Neural progenitor cell (in vitro differentiated cells): Measurements from ENCODE around the gene AP2A2. TPM values are rescaled to one million over a fixed set of nuclear protein-coding genes. Genes with fewer than 3 reads are reported as not detected.

Source experiments
- DNase-seq: peaks from one replicate; pipeline ENCODE4 v3.0.0-alpha.2; 2016; ENCODE audit warnings: low spot score
- H2AFZ ChIP-seq: fragments of 200-600 bp; sonication (generic); replicated peaks from 2 replicates; pipeline ENCODE4 v1.6.1; 2016; ENCODE audit warnings: antibody characterized with exemption
- H3F3A ChIP-seq: fragments of 200-600 bp; sonication (generic); 2 replicates; pipeline ENCODE4 v1.6.1; 2016; ENCODE audit warnings: antibody characterized with exemption, low read depth
- H3K27ac ChIP-seq: fragments of 200-600 bp; sonication (generic); 2 replicates; pipeline ENCODE4 v1.5.1; 2016; ENCODE audit warnings: mild to moderate bottlenecking
- H3K27me3 ChIP-seq: fragments of 200-600 bp; sonication (generic); 2 replicates; pipeline ENCODE4 v1.6.1; 2016; ENCODE audit warnings: mild to moderate bottlenecking, moderate library complexity
- H3K36me3 ChIP-seq: fragments of 200-600 bp; sonication (generic); 2 replicates; pipeline ENCODE4 v1.5.1; 2016
- H3K4me1 ChIP-seq: fragments of 200-600 bp; sonication (generic); 2 replicates; pipeline ENCODE4 v1.6.1; 2016; ENCODE audit warnings: mixed run types
- H3K4me2 ChIP-seq: fragments of 200-600 bp; sonication (generic); 2 replicates; pipeline ENCODE4 v1.6.1; 2016
- H3K4me3 ChIP-seq: fragments of 200-600 bp; sonication (generic); 2 replicates; pipeline ENCODE4 v1.5.1; 2016
- H3K79me2 ChIP-seq: fragments of 200-600 bp; sonication (generic); 2 replicates; pipeline ENCODE4 v1.6.1; 2016; ENCODE audit warnings: low read depth
- H3K9ac ChIP-seq: fragments of 200-600 bp; sonication (generic); 2 replicates; pipeline ENCODE4 v1.6.1; 2016
- H3K9me3 ChIP-seq: fragments of 200-600 bp; sonication (generic); 2 replicates; pipeline ENCODE4 v1.5.1; 2016; ENCODE audit warnings: low read depth
- H4K20me1 ChIP-seq: fragments of 200-600 bp; sonication (generic); 2 replicates; pipeline ENCODE4 v1.6.1; 2016; ENCODE audit warnings: low read depth
- H3K27ac Mint-ChIP-seq: 3 replicates; pipeline ENCODE4 v1.8.0; 2021; ENCODE audit warnings: mixed read lengths
- H3K27me3 Mint-ChIP-seq: 2 replicates; pipeline ENCODE4 v1.8.0; 2022; ENCODE audit warnings: low read depth, mild to moderate bottlenecking, inconsistent platforms, moderate library complexity, mixed read lengths; ENCODE audit not compliant: insufficient read depth
- H3K36me3 Mint-ChIP-seq: 3 replicates; pipeline ENCODE4 v1.8.0; 2021; ENCODE audit warnings: mixed read lengths
- H3K4me1 Mint-ChIP-seq: 3 replicates; pipeline ENCODE4 v1.8.0; 2021; ENCODE audit warnings: mixed read lengths
- H3K4me3 Mint-ChIP-seq: 3 replicates; pipeline ENCODE4 v1.8.0; 2021; ENCODE audit warnings: mild to moderate bottlenecking, moderate library complexity, mixed read lengths
- H3K9me3 Mint-ChIP-seq: 3 replicates; pipeline ENCODE4 v1.8.0; 2020; ENCODE audit warnings: mixed read lengths
- EZH2 ChIP-seq: fragments of 200-600 bp; sonication (generic); IDR thresholded peaks from 2 replicates; pipeline ENCODE4 v1.6.1; 2017; ENCODE audit warnings: antibody characterized with exemption, mild to moderate bottlenecking, moderate library complexity
- EZH2phosphoT487 ChIP-seq: fragments of 200-600 bp; sonication (generic); IDR thresholded peaks from 2 replicates; pipeline ENCODE4 v1.6.1; 2017; ENCODE audit warnings: antibody characterized with exemption
- total RNA-seq: library from RNA; depleted of rRNA; stranded (reverse); fragments of >200 nt; gene quantifications from 2 replicates; pipeline ENCODE4 v1.2.3, GENCODE V29; 2015; ENCODE audit warnings: low replicate concordance
- TF ChIP-seq, protein P1 (sequence below): fragments of 200-600 bp; sonication (generic); IDR thresholded peaks from 2 replicates; pipeline ENCODE4 v1.5.1; 2017; ENCODE audit warnings: antibody characterized with exemption, mild to moderate bottlenecking

Gene AP2A2
- total RNA-seq, 1 donor from 2014 or later = 67.5 TPM

DNA sequence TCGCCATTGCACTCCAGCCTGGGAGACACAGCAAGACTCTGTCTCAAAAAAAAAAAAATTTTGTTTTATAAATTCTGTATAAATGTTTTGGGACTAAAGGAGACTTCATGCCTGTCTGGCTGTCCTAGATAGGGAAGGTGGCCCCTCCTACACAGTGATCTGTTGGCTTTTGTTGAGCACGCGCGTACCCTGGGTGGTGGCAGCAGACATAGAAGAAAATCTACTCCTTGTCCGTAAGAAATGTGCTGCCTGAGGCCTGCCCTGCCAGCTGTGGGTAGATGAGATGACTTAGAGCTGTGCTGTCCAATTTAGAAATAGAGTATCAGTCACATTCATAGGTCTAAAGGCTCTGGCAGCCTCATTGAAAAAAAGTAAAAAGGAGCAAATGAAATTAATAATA, 37.0 kb downstream of the AP2A2 start:
- no peak for DNase-seq
- H3F3A ChIP-seq = no peaks in the 10 kb centered on the region
- H3K79me2 ChIP-seq = peaks cover 16% of the 10 kb centered on the region
- H3K4me2 ChIP-seq = no peak overlapping the region
- H3K4me3 ChIP-seq = no peak overlapping the region
- H3K27ac Mint-ChIP-seq = no peak overlapping the region
- no peaks in the 10 kb centered on the region for H3K9me3 ChIP-seq
- H3K9me3 Mint-ChIP-seq = peaks cover 5% of the 10 kb centered on the region
- peaks cover 4% of the 10 kb centered on the region for H3K27me3 Mint-ChIP-seq
- no peaks in the 10 kb centered on the region for H3K36me3 ChIP-seq
- H3K4me1 ChIP-seq = no peaks in the 10 kb centered on the region
- peaks cover 16% of the 10 kb centered on the region for H4K20me1 ChIP-seq
- H2AFZ ChIP-seq = no peak overlapping the region
- H3K4me1 Mint-ChIP-seq = no peaks in the 10 kb centered on the region
- peaks cover 34% of the 10 kb centered on the region for H3K36me3 Mint-ChIP-seq
- H3K27ac ChIP-seq = no peak overlapping the region
- TF ChIP-seq EZH2 = no peak
- TF ChIP-seq, protein P1, sequence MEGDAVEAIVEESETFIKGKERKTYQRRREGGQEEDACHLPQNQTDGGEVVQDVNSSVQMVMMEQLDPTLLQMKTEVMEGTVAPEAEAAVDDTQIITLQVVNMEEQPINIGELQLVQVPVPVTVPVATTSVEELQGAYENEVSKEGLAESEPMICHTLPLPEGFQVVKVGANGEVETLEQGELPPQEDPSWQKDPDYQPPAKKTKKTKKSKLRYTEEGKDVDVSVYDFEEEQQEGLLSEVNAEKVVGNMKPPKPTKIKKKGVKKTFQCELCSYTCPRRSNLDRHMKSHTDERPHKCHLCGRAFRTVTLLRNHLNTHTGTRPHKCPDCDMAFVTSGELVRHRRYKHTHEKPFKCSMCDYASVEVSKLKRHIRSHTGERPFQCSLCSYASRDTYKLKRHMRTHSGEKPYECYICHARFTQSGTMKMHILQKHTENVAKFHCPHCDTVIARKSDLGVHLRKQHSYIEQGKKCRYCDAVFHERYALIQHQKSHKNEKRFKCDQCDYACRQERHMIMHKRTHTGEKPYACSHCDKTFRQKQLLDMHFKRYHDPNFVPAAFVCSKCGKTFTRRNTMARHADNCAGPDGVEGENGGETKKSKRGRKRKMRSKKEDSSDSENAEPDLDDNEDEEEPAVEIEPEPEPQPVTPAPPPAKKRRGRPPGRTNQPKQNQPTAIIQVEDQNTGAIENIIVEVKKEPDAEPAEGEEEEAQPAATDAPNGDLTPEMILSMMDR = no peak
- TF ChIP-seq EZH2phosphoT487 = no peak
- no peaks in the 10 kb centered on the region for H3K27me3 ChIP-seq
- no peak overlapping the region for H3K9ac ChIP-seq
- H3K4me3 Mint-ChIP-seq = no peak overlapping the region

DNA sequence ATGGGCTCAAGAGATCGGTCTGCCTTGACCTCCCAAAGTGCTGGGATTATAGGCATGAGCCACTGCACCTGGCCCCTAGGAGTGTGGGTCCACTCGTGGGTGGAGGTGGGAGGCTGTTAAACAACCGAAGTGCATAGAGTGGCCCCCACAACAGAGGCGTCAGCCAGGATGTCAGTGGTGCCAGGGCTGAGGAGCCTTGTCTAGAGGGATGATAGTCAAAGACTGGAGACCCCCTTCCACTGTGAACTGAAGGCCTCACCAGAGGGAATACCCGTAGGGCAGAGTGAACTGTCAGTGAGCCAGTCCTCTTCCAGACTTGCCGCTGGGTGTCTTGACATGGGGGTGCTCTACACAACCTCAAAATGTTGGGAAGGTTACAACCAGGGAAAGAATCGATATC, 38.2 kb downstream of the AP2A2 start:
- H3K27me3 Mint-ChIP-seq = peaks cover 4% of the 10 kb centered on the region
- Histone ChIP-seq H3K4me2 (no peak overlapping the region), H3K27me3 (no peaks in the 10 kb centered on the region), H3K9me3 (no peaks in the 10 kb centered on the region), H3K4me1 (no peaks in the 10 kb centered on the region), H2AFZ (no peak overlapping the region), H3K79me2 (peaks cover 6% of the 10 kb centered on the region), H3K36me3 (no peaks in the 10 kb centered on the region), H3K27ac (no peak overlapping the region), H3K4me3 (no peak overlapping the region), H3F3A (no peaks in the 10 kb centered on the region), H4K20me1 (peaks cover 4% of the 10 kb centered on the region), H3K9ac (no peak overlapping the region)
- H3K27ac Mint-ChIP-seq = no peak overlapping the region
- no peaks in the 10 kb centered on the region for H3K4me1 Mint-ChIP-seq
- H3K36me3 Mint-ChIP-seq = peaks cover 34% of the 10 kb centered on the region
- no peak overlapping the region for H3K4me3 Mint-ChIP-seq
- no peak for DNase-seq
- TF ChIP-seq, protein P1 = no peak
- TF ChIP-seq EZH2 (no peak), EZH2phosphoT487 (no peak)
- peaks cover 5% of the 10 kb centered on the region for H3K9me3 Mint-ChIP-seq

DNA sequence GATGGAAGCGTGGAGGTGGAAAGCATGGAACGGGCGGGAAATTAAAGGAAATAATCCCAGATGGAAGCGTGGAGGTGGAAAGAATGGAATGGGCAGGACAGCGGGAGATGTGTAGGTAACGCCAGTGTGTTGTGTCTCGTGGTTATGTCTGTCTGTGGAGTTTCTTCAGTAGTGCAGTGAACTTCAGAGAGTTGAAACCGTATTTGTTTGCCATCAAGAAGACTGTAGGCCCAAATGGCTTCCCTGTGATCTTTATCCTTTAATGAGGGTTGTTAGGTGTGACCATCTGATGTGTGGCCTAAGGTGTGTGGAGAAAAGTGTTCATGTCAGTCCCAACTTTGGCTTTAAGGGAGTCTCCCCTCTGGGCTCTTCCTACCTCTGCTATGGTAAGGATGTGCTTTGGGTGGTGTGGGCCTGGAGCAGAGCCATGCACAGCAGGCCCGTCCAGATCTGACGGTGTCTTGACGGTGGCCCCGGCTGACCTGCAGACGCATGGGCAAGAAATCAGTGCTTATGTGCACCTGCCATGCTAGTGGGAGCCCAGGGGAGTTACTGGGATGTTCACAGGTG, 39.6 kb downstream of the AP2A2 start:
- no peak overlapping the region for H3K27ac ChIP-seq
- H3K27me3 Mint-ChIP-seq = peaks cover 4% of the 10 kb centered on the region
- no peak overlapping the region for H2AFZ ChIP-seq
- H3K79me2 ChIP-seq = peaks cover 5% of the 10 kb centered on the region
- H3K4me3 ChIP-seq = no peak overlapping the region
- H3K27ac Mint-ChIP-seq = no peak overlapping the region
- no peaks in the 10 kb centered on the region for H3K4me1 Mint-ChIP-seq
- no peaks in the 10 kb centered on the region for H3F3A ChIP-seq
- H3K9ac ChIP-seq = no peak overlapping the region
- H3K9me3 Mint-ChIP-seq = peaks cover 5% of the 10 kb centered on the region
- no peak overlapping the region for H3K4me3 Mint-ChIP-seq
- no peaks in the 10 kb centered on the region for H3K27me3 ChIP-seq
- H3K4me2 ChIP-seq = no peak overlapping the region
- H3K36me3 ChIP-seq = no peaks in the 10 kb centered on the region
- peaks cover 35% of the 10 kb centered on the region for H3K36me3 Mint-ChIP-seq
- no peaks in the 10 kb centered on the region for H4K20me1 ChIP-seq
- no peak for DNase-seq
- H3K9me3 ChIP-seq = no peaks in the 10 kb centered on the region
- no peaks in the 10 kb centered on the region for H3K4me1 ChIP-seq
- TF ChIP-seq EZH2phosphoT487 (no peak), EZH2 (no peak)
- TF ChIP-seq, protein P1 = no peak
